GM18907 (cell line): ENCODE measurements around the gene SLC49A4.

Source experiments
- ATAC-seq: cut with Tn5 transposase; IDR thresholded peaks from one replicate; pipeline ENCODE4 v1.9.1; 2021; ENCODE audit warnings: mild to moderate bottlenecking, moderate library complexity; ENCODE audit not compliant: unreplicated experiment

The SLC49A4 gene

DNA sequence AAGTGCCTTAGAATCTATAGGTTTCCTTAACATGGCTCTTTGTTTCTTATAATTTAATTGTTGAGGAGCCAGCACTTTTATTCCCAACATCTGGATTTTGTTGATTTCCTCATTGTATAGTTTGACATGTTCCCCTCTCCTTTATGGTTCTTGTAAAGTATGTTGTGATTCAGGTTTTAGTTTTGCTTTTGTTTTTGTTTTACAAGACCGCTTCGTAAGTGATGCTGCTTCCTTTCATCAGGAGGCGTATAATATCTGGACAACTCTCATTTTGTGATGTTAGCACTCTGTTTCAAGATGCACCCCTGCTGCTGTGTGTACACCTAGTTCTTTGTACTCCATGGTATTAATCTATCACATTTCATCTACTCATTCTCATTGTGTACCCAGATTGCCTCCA is 48.7 kb downstream of the SLC49A4 start:
- no peak for ATAC-seq

DNA sequence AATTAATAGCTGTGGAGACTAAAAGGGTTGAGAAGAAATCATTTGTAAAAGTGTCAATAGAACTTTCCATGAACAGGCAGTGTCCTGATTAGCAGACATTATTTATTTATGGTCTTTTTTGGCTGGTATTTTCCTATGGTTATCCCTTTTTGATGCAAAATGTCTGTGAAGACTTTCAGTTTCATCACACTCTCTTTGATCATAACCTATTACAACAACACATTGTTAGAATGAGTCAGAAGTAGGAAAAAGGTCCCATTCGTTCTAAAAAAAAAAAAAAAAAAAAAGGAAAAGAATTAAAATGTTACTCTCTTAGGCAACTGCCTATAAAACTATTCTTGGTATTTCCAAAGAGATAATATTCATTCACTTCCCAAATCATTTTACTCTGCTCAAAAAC is 62.1 kb downstream of the SLC49A4 start:
- ATAC-seq = no peak

DNA sequence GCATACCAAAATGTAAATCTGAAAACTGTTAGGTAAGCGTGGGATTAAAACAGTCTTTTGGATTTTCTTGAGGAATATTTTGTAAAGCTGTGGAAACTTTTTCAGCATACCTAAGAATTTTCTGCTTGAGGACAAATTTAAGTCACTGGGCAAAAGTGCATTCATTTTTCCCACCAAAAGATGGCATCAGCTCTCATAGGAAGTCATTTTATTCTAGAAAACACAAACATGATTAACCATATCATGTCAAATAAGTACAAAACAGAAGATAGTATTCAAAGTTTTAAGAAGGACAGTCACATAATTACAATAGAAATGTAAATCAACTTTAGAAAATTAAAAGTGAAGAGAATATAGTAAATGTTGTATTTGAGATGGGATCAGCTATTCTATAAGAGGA is 63.5 kb downstream of the SLC49A4 start:
- ATAC-seq = no peak

DNA sequence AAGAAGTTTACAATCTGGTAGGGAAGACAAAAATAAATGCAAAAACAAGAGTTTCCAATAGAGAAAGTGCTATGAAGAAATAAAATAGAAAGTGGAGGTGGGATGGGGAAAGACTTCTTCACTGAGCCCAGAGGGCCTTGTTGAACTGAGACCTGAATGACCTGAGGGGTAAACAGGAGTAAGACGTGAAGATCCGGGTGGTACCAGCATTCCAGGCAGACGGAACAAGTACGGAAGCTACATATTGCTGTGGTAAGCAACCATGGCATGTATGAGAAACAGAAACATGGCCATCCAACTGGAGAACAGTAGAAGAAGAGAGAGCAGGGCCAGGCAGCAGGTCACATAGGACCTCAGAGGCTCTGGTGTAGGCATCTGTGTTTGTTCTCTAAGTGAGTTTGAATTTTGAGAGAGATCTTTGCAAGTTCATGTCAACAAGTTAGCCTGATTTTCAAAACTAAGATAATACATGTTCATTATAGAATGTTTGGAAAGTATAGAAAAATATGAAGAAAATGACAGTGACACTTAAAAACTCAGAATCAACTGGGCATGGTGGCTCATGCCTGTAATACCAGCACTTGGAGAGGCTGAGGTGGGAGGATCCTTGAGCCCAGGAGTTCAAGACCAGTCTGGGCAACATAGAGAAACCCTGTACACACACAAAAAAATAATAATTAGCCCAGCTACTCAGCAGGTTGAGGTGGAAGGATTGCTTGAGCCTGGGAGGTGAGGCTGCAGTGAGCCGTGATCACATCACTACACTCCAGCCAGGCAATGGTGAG is 64.3 kb downstream of the SLC49A4 start:
- ATAC-seq = no peak

DNA sequence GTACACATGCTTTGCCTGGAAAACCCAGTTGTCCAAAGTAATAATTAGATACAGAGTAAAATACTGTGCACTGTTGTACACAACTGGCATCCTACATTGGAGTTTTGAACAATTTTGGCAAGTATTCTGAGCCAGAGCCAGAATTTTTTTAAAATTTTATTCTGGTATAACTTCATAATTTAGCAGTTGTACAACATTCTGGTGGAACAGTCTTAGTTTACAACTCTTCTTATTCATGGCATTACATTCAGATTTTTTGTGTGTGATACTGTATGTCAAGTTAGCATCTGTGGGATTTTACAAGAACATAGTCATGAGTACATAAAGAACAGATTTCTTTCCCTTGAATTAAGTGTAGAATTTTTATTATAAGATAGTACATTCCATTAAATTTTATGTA is 67.5 kb downstream of the SLC49A4 start:
- no peak for ATAC-seq

DNA sequence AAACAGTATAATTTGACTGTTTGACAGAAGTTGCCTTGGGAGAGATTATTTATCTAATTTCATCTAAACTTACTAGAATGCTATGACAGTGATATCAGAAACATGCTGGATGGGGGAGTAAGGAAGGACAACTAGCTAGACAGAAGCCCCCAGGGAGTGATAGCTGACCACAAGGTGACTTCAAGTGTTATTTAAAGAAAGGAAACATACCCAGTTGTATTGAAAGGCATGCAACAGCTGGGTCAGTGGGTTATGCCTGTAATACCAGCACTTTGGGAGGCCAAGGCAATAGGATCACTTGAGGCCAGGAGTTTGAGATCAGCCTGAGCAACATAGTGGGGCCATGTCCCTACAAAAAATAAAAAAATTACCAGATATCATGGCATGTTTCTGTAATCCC is 69.6 kb downstream of the SLC49A4 start:
- ATAC-seq = no peak

DNA sequence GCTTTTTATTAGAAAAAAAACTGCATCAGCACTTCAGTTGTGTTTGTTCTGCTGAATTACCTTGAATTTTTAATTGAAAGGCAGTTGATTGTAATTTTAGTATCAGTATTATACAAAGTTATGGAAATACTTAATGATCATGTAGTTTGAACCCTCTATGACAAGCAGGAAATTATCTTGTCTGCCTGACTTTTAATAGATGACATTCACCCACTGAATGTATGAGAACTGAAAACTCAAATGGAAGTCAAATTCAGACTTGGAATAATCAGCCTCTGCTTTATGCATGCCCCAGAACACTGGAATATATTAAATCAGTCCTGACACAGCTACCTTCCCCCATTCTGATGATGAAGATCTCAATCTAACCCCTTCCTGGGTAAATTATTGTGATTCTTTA is 73.5 kb downstream of the SLC49A4 start:
- no peak for ATAC-seq

DNA sequence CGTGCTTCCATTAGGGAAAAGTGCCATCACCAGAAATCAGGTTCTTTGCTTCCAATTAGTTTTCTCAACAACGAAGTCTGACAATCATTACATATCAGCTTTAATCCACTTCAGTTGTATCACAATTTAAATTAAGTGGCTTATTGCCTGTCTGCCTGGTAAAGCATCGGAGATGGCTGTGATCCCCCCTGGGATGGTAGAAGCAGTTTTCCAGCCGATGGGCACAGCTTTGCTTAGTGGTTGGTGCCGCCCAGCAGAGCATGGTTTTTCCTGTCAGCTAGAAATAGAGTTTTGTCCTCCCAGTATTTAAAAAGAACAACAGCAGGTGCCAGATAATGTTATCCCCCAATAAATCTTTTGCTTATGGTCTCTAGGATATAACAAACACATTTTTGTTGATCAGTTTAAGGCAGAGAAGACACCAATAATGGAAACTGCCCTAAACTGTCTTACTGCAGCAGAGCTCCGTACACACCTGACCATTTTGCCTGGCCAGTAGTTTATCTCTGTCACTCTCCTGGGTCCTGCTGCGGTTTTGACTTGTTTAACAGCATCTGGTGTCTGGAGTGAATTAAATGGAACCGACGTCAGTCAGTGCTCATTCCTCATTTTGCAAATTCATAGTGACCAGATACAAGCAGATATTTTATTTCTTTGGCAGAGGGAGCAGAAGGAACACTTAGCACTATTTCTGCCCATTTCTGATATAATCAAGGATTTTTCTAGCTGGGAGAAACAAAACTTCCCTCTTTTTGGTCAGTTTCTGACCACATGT is 79.1 kb downstream of the SLC49A4 start:
- no peak for ATAC-seq

DNA sequence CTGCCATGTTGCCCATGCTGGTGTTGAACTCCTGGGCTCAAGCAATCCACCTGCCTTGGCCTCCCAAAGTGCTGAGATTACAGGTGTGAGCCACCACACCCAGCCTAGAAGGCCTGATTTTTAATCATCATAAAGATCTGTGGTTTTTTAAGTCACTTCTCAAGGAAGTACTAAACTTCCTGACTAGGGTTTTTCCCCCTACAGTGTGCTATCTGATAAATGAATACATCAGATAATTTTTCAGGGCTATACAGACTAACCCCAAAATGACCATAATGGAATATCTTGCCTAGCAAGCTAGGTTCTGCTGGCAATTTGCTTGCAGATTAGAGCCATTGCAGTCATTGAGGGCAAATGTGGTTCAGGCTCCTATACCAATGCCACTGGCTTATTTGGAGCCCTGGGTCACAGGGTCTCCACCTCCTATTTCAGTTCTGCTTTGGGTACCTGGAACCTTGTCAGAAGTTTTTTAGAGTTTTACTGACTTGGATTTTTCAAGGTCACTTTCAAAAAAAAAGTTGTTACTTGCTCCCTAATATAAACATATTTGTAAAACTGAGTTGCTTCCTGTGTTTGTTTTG is 80.8 kb downstream of the SLC49A4 start:
- no peak for ATAC-seq

DNA sequence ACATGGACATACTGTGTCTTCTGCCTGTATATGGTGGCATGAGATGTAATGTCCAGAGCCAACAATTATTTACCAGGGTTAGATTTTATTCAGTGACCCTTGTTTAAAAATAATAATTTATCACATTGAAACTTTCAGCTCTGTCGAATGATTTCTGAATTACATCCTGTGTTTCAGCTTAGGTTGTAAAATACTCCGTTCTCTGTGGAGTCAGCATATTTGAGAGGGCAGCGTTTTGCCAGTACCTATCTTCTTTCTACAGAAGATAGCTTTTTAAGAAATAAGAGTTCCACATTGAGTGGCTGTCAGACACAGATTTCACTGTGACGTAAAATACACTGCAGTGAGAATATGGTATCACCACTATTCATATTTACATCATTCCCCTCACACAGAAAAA is 85.3 kb downstream of the SLC49A4 start:
- no peak for ATAC-seq

DNA sequence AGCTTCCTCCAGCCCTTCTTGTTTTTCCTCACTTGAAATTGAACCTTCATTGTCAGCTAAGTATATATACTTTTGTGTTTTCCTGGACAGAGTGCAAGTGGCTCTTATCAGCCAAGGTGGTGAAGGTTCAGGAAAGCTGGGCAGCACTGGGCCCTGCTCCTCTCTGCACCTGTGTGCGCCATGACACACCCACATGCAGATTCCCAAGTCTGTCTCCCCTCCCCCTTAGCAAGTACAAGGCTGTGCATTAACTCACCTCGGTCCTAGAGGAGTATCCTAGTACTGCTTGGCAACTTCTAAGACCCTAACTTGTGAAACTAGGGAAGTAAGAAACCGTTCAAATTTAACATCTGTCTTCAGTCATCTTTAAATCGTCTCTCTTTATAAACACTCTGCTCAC is 85.8 kb downstream of the SLC49A4 start:
- ATAC-seq = no peak

DNA sequence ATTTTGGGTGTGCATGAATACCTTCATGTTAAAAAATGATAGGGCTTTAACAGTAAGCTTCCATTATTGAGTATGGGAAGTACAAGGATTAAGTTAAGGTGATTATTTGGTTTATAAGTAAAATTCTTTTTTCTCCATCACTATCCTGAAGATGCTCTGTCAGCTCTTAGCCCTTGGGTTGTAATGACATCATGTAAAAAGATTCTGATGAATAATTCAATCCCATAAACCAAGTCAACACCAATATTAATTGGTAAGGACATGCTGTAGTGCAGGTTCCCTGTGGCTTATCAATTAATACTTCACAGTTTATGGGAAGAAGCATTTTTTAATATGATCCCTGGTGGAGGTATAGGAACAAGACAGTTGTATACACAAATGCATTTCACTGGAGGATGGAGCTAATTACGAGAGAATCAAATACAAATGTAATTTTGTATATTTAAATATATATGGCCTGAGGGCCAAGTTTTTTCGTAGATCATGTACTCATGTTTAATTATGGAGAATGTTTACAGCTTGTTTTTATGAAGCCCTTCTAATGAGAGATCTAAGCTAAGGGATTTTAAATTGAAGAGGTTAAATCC is 87.6 kb downstream of the SLC49A4 start:
- no peak for ATAC-seq

DNA sequence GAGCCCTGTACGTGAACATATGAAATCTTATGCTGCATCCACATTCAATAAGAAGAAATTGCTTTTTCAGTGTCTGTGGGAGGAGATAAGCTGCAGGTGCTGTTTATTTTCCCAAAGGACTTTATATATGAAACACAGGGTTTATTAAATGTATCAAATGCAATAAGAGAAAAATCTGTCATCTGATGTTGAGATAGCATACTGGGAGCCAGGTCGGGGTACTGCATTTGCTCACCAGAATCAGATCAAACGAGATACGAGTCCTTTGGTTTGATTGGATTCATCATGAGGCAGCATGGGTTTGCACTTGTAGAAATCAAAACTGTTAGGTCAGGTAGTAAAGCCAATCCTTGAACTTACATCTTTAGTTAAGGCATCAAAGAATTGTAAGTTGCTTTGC is 91.4 kb downstream of the SLC49A4 start:
- no peak for ATAC-seq

DNA sequence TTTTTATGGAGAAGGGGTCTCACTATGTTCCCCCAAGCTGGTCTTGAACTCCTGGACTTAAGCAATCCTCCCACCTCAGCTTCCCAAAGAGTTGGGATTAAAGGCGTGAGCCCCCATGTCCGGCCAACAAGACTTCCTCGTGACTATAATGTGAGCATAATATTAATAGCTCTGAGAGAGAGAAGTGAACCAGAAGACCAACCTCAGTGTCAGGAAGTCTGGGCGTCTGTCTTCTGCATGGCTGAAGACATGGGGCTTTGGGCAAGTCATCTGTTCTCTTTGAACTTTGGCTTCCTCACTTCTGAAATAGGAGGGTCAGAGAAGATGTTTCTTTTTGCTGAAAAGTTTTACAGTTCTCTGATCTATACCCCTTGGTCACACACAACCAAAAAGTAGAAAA is 92.1 kb downstream of the SLC49A4 start:
- ATAC-seq = no peak

DNA sequence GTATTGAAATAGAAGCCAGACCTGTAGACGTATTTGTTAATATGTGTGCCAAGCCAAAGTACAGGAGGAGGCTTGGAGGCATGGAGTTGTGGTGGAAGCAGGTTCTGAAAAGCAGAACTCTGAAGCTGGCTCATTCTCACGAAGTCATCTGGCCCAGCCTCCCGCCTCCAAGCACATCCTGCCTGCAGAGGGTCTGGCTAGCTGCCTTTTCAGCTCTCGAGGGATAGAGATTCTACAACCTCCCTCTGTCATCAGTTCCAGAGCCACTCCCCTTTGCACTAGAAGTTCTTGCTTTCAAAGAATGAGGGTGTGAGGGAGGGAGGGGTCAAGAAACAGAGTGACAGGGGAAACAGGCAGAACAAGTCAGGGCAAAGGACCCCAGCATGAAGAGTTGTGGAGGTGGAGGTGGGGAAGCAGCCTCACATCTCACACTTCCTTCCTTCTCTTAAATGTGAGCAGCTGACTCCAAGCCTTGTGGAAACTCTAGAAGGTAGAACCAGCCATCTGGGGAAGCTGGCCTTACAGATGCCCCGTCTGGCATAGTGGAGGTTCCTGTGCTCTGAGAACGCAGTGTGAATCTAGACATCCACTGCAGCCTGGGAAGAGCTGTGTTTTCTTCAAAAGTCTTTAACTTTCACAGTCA is 95.3 kb downstream of the SLC49A4 start:
- ATAC-seq = peak; percentile 61

DNA sequence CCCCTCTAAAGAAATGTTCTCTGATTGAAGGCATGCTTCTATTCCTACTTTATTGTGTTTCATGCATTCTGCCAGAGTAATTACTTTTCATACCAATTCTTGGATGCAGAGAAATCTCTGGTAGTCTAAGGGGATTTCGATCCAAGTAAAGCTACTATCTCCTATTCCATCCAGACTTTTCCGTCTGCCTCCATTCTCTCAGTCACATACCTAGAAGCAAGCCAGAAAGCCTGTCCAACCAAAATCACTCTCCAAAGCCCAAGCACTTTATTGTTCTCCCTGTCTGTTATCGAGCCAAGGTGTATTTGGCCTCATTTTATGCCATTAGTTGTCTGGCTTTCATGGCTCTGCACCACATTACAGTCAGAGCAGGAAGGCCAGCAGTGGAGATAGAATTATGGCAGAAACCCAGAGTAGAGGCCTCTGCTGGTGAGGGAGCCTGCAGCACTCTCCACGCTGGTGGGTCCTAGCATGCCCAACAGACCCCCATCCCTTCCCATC is 95.9 kb downstream of the SLC49A4 start:
- no peak for ATAC-seq

DNA sequence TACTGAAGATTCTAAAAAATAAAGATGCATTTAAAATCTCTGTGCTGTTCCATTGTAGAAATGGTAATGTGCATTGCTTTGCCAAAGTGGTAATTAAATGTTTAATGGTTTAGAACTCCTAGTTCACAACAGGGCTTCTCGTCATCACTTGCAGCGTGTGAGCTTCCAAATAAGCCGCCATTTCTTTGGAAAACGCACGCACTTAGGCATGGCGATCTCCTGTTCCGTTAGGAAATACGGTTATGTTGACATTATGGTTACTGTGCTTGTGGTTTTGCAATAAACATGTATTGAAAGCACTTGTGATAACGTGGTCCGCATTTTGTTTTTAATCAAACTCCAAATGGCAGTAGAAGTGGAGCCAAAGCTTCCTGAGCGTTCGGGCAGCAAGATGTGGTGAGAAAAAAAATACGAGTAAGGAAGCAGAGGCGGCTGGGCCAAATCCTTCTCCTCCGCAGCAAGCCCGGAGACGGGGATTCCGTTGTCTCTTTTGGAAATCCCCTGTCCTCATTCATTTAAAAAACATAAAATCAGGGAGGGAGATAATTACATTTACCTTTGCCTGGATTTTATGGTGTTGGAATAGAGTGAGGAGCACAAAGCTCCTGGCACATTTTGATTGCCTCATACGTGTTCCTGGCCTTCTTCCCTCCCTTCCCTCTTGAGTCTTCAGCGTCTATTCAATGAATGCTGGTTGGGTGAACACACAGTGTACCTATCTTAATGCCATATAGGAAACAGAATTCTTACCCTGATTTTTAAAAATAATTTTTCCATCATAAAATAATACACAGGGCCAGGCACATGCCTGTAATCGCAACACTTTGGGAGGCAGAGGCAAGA is 97.5 kb downstream of the SLC49A4 start:
- no peak for ATAC-seq

DNA sequence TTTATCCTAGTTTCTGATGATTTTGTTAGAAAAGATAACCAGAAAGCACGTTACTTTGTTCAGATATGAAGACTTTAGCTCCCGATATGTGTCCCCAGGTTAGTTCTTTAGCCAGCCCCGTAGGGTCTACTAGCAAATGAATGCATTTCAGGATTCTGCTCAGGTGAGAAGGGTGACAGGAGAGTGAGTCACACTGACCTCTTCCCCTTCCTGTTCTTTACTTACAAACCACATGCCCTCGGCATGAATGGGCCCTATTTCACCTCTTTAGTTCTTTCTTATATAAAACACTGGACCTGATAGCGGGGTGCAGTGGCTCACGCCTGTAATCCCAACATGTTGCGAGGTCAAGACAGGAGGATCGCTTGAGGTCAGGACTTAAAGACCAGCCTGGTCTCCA is 98.4 kb downstream of the SLC49A4 start:
- peak; percentile 55 for ATAC-seq

DNA sequence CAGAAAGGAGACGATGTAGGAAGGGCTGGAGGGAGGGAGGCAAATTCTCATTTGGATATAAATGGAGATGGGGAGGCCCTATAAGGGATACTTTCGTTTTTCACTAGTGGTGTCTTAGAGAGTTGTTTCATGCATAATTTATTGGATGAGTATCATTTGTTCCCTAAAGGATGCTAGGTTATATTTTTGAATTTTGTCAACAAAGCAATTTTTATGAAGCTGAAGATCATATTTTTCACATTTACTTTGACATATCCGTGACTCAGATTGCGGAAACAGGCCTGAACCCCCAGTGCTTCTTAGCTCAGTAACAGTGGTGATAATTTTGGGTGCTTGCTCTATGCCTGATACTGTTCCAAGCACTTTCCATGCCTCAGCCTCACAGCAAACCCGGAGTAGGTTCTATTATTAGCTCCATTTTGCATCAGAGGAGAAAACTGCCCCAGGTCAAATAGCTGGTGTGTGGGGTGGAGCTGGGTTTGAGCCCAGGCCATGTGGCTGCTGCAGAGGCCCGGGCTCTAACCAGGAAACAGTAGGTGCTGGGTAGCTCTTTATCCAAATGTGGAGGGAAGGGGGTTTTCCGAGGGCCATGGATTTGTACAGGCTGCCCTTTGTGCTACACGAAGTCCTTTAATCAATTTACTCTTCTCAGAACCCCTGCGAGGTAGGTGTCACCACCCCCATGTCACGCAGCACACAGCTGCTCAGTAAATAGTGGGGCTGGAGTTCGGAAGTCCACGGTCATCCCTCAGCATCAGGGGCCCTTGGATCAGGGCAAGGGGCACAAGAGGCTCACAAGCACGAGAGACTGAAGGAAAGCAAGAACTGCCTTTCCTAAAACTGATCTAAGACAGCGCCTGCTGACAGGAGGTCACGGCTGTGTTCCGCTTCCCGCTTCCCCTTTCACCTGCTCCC is 99.1 kb downstream of the SLC49A4 start:
- ATAC-seq = no peak
